D341Med (cell line): ENCODE results near the gene TMEM126B.
A peak's percentile ranks its signal among the peaks of the same experiment; 100 is the strongest.
"Not testable (repeated sequence)": the region's sequence is repeated elsewhere in the genome, so short reads cannot be mapped to it uniquely, and the experiment has no call there.

Experiments used
- DNase-seq: peaks from one replicate; pipeline ENCODE4 v3.0.0; 2012; ENCODE audit warnings: low spot score

TMEM126B gene

DNA sequence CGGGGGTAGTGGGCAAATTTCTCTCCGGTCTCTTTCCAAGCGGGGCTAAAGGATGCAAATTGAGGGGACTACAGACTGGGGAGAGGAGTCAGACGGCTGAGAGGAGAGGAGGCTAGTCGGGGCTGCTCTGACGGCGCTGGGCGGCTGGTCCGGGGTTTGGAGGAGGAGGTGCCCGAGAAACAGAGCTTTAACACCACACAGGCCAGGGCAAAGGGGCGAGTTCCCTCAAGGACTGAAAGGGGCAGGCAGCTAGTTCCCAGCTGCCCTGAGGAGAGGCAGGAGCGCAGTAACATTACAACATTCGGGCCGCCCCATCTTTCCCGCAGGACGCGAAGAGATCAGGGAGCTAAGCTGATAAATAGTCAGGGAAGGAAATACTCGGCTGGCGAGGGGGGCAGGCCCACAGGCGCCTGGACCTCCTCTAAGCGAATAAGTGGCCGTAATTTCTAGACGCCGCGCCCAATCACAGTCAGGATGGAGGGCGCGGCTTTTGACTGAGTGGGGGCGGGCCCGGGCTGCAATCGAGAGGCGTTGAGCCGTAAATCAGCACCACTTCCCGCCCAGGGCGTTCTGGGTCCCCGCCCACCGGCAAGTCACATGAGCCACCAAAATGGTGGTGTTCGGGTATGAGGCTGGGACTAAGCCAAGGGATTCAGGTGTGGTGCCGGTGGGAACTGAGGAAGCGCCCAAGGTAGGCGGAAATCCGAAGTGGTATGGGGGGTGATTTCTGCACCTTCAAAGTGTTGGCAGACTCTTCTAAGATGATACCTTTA, at the start of gene TMEM126B:
Gene TMEM126B, plus strand, starts transcription at position 596 of the 773 bp plus-strand sequence. Its CDS starts 15 bp downstream, at position 611.
- peak; percentile 93 for DNase-seq

DNA sequence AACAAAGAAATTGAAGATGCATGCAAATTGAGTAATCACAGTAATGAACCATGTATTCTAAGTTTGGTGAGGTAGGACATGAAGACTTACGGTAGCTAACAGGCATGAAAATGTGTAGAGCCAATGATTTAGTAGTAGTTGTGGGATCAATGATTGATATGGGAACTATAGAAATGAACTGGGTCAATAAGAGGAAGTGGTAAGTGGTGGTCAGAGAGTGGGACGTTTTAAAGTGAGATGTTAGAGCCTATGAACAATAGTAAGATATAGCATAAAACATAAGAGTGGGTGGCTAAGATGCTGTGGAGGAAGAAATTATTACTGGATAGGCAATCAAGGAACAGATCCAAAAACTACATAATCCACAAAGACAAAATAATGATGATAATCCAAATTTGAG, 46.3 kb upstream of the TMEM126B start:
- no peak for DNase-seq

DNA sequence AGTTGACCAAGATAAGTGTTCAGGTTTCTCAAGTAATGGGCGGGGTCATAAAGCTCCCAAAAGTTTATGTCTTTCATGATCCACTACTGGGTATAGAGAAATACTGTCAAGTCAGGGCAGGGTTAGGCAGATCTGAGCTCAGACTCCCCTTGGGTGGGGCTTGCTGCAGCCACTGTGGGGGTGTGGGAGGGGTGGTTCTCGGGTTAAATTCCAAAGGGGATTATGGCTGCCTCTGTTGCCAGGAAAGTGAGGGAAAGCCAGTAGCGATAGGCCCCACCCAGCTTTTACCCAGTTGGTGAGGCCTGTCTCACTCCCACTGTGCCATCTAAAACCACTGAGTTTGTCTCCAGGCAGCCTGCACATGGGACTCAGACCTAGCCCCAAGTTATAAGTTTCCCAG, 39.0 kb upstream of the TMEM126B start:
- no peak for DNase-seq

GRCh38 chr11:85590848-85591483, 37.4 kb upstream of the TMEM126B start:
- peak; percentile 27 for DNase-seq

- peak; percentile 43 for DNase-seq
Observed at GRCh38 chr11:85595285-85595884, 33.0 kb upstream of the TMEM126B start.

DNA sequence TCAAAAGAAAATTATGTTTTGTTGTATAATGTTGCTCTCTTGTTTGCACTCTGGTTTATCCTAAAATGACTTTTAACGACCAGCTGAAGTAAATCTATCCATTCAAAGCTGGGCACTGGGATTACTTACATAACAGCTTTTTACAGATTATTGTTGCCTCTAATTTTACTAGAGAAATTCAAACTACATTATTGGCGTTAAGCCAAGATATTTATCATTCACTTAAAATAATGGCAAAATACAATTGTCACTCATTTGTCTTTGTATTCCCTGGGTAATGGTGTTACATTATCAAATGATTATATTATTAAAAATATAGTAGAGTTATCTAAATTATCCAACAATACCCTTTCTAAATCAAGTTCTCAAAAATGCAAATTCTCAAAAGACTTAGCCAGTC, 31.5 kb upstream of the TMEM126B start:
- DNase-seq = no peak

DNA sequence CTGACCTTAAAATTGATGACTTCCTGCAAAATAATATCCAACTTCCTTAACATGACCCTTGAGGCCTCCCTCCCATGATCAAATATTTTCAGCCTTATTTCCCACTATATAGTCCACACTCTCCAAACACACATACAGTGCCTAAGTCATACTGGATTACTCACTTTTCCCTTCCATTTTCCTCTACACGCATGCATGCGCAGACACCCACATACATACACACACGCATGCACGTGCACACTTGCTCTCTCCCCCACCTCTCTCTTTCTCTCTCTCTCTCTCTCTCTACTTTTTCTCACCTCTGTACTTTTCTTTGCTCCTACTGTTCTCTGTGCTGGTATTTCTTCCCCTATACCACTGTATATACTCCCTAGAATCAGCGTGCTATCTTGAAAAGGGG, 29.3 kb upstream of the TMEM126B start:
- DNase-seq = no peak

GRCh38 chr11:85602526-85603213, 25.7 kb upstream of the TMEM126B start:
- DNase-seq = no peak

DNA sequence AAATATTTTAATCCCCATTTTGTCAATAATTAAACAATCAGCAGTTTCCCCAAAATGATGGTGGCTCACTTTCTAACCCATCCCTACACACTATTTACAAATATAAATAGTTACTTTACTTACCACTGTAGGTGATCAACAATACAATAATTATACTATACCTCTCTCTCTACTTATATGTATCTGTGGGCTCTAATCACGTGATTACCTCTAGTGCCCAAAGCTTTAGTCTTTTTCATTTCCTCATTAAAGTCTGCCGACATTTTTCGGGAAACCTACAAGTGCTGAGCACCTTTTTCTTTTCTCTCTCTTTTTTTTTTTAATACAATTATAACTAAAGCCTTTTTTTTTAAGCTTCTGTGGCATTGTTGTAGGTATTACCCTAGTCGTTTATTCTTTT, 25.2 kb upstream of the TMEM126B start:
- DNase-seq = no peak

DNA sequence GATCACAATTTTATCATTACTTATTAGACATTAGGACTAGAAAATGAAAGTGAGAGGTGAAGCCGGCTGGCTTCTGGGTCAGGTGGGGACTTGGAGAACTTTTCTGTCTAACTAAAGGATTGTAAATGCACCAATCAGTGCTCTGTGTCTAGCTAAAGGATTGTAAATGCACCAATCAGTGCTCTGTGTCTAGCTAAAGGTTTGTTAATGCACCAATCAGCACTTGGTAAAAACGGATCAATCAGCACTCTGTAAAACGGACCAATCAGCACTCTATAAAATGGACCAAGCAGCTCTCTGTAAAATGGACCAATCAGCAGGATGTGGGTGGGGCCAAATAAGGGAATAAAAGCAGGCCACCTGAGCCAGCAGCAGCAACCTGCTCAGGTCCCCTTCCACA, 22.2 kb upstream of the TMEM126B start:
- DNase-seq = not testable (repeated sequence)

DNA sequence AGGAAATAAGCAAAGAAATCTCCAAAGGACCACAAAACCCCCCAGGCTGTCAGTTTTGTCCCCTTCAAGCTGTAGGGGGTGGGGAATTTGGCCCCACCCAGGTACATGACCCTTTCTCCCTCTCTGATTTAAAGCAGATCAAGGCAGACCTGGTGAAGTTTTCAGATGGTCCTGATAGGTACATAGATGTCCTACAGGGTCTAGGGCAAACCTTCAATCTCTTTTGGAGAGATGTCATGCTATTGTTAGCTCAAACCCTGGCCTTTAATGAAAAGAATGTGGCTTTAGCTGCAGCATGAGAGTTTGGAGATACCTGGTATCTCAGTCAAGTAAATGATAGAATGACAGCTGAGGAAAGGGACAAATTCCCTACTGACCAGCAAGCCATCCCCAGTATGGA, 19.8 kb upstream of the TMEM126B start:
- not testable (repeated sequence) for DNase-seq

- DNase-seq = not testable (repeated sequence)
Observed at GRCh38 chr11:85609286-85609685, 19.1 kb upstream of the TMEM126B start.

GRCh38 chr11:85611643-85612042, 16.8 kb upstream of the TMEM126B start:
- DNase-seq = not testable (repeated sequence)

- no peak for DNase-seq
Observed at GRCh38 chr11:85619499-85619898, 8.9 kb upstream of the TMEM126B start.

GRCh38 chr11:85620256-85620655, 8.1 kb upstream of the TMEM126B start:
- no peak for DNase-seq

- DNase-seq = no peak
Observed at GRCh38 chr11:85626496-85626895, 1.9 kb upstream of the TMEM126B start.

DNA sequence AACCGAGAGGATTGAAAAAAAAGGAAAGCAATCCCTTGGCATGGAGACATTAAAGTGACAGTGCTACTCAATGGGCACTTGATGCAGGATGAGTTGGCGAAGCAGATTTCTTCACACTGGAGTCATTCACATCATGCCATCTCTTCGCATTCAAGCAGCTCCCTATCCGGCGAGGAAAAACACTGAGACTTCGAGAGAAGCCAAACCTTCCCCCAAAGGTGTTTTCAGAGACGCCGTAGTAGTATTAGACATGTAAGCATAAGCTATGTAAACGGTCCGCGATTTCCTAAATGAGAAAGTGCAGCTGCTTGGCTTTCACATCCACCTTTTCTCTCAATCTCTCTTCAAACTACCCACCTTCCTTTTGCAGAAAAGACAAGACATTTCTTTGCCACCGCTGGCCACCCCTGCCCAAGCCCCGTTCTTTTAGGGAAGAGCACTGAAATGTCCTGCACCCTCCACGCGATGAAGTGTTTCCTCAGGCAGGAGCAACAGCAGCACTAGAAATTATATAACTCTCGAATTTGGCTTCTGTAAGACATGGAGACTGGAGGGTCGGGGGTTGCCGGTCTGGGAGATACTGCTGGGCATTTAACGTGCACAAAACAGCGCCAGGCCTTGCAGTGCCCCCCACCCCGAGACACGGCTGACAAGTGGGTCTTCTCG, 928 bp upstream of the TMEM126B start, which contains the start of gene DLG2:
Gene DLG2, minus strand, starts transcription at position 13 of the 666 bp plus-strand sequence.
- peak; percentile 47 for DNase-seq

DNA sequence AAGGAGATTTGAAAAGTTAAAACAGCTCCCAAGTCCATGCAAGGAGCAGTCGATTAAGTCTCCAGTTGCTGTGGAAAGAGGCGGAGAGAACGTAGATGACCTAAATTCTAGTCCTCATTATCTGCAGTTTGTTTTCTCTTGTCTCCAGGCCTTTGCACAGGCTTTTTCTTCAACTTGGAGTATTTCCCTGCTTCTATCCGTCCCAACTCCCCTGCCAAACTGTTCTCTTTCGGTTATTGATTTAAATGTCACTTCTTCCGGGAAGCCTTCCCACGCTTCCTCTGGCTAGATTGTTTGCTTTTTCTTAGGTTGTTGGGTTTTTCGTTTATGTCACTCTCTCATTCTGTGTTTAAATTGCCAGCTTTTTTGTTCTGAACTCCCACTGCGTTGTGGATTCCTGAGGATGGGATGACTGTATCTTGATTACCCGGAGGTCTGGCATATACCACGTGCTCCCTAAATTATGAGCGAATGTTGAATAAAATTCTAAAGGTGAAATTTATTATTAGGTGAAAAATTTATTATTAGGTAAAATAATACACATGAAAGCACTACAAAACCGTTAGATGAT, 463 bp downstream of the TMEM126B start:
- DNase-seq = no peak

- no peak for DNase-seq
Observed at GRCh38 chr11:85634747-85635146, 6.4 kb downstream of the TMEM126B start.

DNA sequence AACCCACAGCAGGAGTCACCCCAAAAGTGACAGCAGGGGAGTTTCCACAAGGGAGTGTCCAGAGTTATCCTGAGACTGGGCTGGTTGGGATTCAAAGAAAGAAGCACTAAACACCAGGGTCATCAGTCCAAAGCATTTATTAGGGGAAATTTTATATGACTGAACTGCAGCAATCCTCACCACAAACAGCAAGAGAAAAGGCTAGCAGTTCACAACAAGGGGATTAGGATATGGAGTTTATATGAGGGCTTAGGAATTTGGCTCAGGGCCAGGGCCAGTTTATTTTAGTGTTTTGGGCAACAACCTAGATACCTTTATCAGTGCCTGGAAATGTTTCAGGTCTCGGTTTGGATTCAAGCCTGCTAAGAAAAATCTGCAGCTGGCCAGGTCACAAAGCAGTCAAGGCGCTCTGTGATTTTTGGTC, 14.8 kb downstream of the TMEM126B start:
- no peak for DNase-seq

- peak; percentile 37 for DNase-seq
Observed at GRCh38 chr11:85647078-85647477, 18.7 kb downstream of the TMEM126B start.
